HepG2 (cell line): Measurements from ENCODE around the gene INO80B. TPM values are rescaled to one million over a fixed set of nuclear protein-coding genes. Genes with fewer than 3 reads are reported as not detected.
A peak's percentile ranks its signal among the peaks of the same experiment; 100 is the strongest.

Source experiments
- AKAP8 ChIP-seq: sonication (generic); formaldehyde crosslinking; IDR thresholded peaks from 2 replicates; pipeline ENCODE4 v1.5.1; 2020; ENCODE audit warnings: mild to moderate bottlenecking, missing genetic modification reagents
- ARNT2 ChIP-seq: sonication (generic); formaldehyde crosslinking; IDR thresholded peaks from 2 replicates; pipeline ENCODE4 v1.8.0; 2022; ENCODE audit warnings: mild to moderate bottlenecking, low read depth, missing genetic modification reagents, moderate library complexity
- CBX5 ChIP-seq: sonication (generic); formaldehyde crosslinking; IDR thresholded peaks from 2 replicates; pipeline ENCODE4 v1.4.0; 2020; ENCODE audit warnings: missing genetic modification reagents, borderline replicate concordance
- CEBPG ChIP-seq: IDR thresholded peaks from 2 replicates; pipeline ENCODE4 v1.6.1; 2016
- CREB3 ChIP-seq: sonication (generic); formaldehyde crosslinking; IDR thresholded peaks from 2 replicates; pipeline ENCODE4 v1.5.0; 2020; ENCODE audit warnings: missing genetic modification reagents
- JUN ChIP-seq: sonication (generic); formaldehyde crosslinking; IDR thresholded peaks from 2 replicates; pipeline ENCODE4 v1.4.0; 2020; ENCODE audit warnings: mild to moderate bottlenecking, missing genetic modification reagents
- JUNB ChIP-seq: sonication (generic); formaldehyde crosslinking; IDR thresholded peaks from 2 replicates; pipeline ENCODE4 v1.8.0; 2022; ENCODE audit warnings: missing genetic modification reagents, mild to moderate bottlenecking, borderline replicate concordance
- MATR3 ChIP-seq: sonication (generic); formaldehyde crosslinking; IDR thresholded peaks from 2 replicates; pipeline ENCODE4 v1.4.0; 2020; ENCODE audit warnings: missing genetic modification reagents
- REXO4 ChIP-seq: sonication (generic); formaldehyde crosslinking; IDR thresholded peaks from 2 replicates; pipeline ENCODE4 v1.8.0; 2022; ENCODE audit warnings: missing genetic modification reagents, mild to moderate bottlenecking, borderline replicate concordance
- U2AF2 ChIP-seq: fragments of 200-400 bp; formaldehyde crosslinking; IDR thresholded peaks from 2 replicates; pipeline ENCODE4 v1.6.1; 2017; ENCODE audit warnings: low read depth, mild to moderate bottlenecking, low read length
- ZEB1 ChIP-seq: IDR thresholded peaks from 2 replicates; pipeline ENCODE4 v1.6.1; 2012; ENCODE audit warnings: mild to moderate bottlenecking, low read depth, inconsistent platforms; ENCODE audit not compliant: insufficient replicate concordance
- ZKSCAN1 ChIP-seq: fragments of 150-350 bp; IDR thresholded peaks from 2 replicates; pipeline ENCODE4 v1.6.1; 2014; ENCODE audit warnings: low read length
- ZNF124 ChIP-seq: sonication (generic); formaldehyde crosslinking; IDR thresholded peaks from 2 replicates; pipeline ENCODE4 v1.4.0; 2020; ENCODE audit warnings: missing genetic modification reagents
- ZNF207 ChIP-seq: fragments of 450-650 bp; IDR thresholded peaks from 2 replicates; pipeline ENCODE4 v1.6.1; 2016; ENCODE audit warnings: antibody characterized with exemption, borderline replicate concordance
- ZNF235 ChIP-seq: sonication (generic); formaldehyde crosslinking; IDR thresholded peaks from 2 replicates; pipeline ENCODE4 v1.8.1; 2023; ENCODE audit warnings: mild to moderate bottlenecking, missing genetic modification reagents, borderline replicate concordance
- ZNF253 ChIP-seq: sonication (generic); formaldehyde crosslinking; IDR thresholded peaks from 2 replicates; pipeline ENCODE4 v1.8.0; 2022; ENCODE audit warnings: mild to moderate bottlenecking, missing genetic modification reagents, borderline replicate concordance
- ZNF468 ChIP-seq: sonication (generic); formaldehyde crosslinking; IDR thresholded peaks from 2 replicates; pipeline ENCODE4 v1.8.0; 2022; ENCODE audit warnings: mild to moderate bottlenecking, moderate library complexity, missing genetic modification reagents
- ZNF512 ChIP-seq: sonication (generic); formaldehyde crosslinking; IDR thresholded peaks from 2 replicates; pipeline ENCODE4 v1.4.0; 2020; ENCODE audit warnings: mild to moderate bottlenecking, missing genetic modification reagents
- ZNF598 ChIP-seq: sonication (generic); formaldehyde crosslinking; IDR thresholded peaks from 2 replicates; pipeline ENCODE4 v1.5.1; 2020; ENCODE audit warnings: mild to moderate bottlenecking, missing genetic modification reagents, borderline replicate concordance
- polyA plus RNA-seq, 8 experiments: library from polyadenylated mRNA; depleted of rRNA in 3 of 8; stranded (reverse) in 7 of 8; unstranded in 1 of 8; fragments of >200 nt; fragmentation: Illumina TruSeq in 4 of 8; extraction: Trizol in 4 of 8; gene quantifications; 2 replicates each; pipeline versions ENCODE4 v1.2.1 to v1.2.3, GENCODE V29; 2011 to 2016; ENCODE audit warnings: low read depth in 4 of 8, missing spikeins in 1 of 8, mixed read lengths in 1 of 8; ENCODE audit not compliant: insufficient read depth in 1 of 8
- total RNA-seq, 5 experiments: library from RNA; depleted of rRNA; stranded (reverse); fragments of >200 nt; fragmentation: Illumina TruSeq; extraction: Trizol; gene quantifications; 2 replicates each; pipeline ENCODE4 v1.2.3, GENCODE V29; 2016; ENCODE audit warnings: low read depth in 1 of 5
- TF ChIP-seq, protein P1 (sequence below): sonication (generic); formaldehyde crosslinking; IDR thresholded peaks from 2 replicates; pipeline ENCODE4 v1.5.1; 2020; ENCODE audit warnings: missing genetic modification reagents, mild to moderate bottlenecking, borderline replicate concordance
- TF ChIP-seq, protein P2 (sequence below): sonication (generic); formaldehyde crosslinking; conservative IDR thresholded peaks from 2 replicates; pipeline ENCODE4 v1.4.0; 2020; ENCODE audit warnings: mild to moderate bottlenecking, missing genetic modification reagents, moderate library complexity

Gene INO80B
- total and polyA plus RNA-seq, 2 of the 13 experiments (the other 11 are each of a cell fraction or from before 2014, with no cell fraction given), result 6.2 to 14.5 TPM

DNA sequence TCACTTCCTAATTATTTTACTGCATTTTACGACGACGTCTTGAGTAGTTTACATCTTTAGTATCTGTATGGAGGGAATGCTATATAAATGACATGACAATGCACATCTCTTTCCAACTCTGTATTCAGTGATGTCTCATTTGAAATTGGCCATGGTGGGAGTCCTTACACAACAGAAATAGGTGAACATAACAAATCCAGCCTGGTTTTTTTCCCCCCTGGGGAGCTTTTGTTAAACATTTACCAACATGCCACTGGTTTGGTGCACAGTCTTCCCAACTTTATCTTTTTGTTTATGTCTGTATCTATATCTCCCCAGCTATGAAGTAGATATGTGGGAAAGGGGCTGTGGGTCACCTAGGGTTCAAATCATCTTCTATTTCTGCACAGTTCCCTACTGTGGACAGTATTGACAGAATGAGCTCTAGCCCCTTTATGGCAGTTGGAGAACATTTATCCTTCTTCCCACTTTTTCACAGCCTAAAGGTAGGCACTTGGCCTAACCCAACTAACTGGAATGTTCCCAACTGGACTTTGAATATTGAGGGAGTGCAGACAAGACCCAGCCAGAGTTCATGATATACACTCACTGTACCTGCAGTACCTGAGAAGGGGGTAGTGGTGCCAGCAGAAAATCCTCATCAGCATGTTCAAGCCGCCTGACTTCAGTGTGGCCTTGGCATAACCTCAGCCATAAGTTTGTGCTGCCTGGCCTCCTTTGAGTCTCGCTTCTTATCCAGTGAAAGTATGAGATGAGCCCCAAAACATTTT is 7.5 kb upstream of the INO80B start (continued):
- TF ChIP-seq, protein P1, sequence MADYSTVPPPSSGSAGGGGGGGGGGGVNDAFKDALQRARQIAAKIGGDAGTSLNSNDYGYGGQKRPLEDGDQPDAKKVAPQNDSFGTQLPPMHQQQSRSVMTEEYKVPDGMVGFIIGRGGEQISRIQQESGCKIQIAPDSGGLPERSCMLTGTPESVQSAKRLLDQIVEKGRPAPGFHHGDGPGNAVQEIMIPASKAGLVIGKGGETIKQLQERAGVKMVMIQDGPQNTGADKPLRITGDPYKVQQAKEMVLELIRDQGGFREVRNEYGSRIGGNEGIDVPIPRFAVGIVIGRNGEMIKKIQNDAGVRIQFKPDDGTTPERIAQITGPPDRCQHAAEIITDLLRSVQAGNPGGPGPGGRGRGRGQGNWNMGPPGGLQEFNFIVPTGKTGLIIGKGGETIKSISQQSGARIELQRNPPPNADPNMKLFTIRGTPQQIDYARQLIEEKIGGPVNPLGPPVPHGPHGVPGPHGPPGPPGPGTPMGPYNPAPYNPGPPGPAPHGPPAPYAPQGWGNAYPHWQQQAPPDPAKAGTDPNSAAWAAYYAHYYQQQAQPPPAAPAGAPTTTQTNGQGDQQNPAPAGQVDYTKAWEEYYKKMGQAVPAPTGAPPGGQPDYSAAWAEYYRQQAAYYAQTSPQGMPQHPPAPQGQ (CRISPR knock-in tag), result no peak
- no peak for TF ChIP-seq CREB3 (CRISPR knock-in tag)
- TF ChIP-seq ZNF468 (CRISPR knock-in tag), result no peak
- TF ChIP-seq ZEB1, result peak; percentile 93
- TF ChIP-seq MATR3, result no peak
- no peak for TF ChIP-seq U2AF2
- no peak for TF ChIP-seq CBX5
- TF ChIP-seq ZNF124 (CRISPR knock-in tag), result peak; percentile 46; the same call in 1 of the 2 replicates
- peak; percentile 24; the same call in 1 of the 2 replicates for TF ChIP-seq CEBPG (CRISPR knock-in tag)
- TF ChIP-seq, protein P2, sequence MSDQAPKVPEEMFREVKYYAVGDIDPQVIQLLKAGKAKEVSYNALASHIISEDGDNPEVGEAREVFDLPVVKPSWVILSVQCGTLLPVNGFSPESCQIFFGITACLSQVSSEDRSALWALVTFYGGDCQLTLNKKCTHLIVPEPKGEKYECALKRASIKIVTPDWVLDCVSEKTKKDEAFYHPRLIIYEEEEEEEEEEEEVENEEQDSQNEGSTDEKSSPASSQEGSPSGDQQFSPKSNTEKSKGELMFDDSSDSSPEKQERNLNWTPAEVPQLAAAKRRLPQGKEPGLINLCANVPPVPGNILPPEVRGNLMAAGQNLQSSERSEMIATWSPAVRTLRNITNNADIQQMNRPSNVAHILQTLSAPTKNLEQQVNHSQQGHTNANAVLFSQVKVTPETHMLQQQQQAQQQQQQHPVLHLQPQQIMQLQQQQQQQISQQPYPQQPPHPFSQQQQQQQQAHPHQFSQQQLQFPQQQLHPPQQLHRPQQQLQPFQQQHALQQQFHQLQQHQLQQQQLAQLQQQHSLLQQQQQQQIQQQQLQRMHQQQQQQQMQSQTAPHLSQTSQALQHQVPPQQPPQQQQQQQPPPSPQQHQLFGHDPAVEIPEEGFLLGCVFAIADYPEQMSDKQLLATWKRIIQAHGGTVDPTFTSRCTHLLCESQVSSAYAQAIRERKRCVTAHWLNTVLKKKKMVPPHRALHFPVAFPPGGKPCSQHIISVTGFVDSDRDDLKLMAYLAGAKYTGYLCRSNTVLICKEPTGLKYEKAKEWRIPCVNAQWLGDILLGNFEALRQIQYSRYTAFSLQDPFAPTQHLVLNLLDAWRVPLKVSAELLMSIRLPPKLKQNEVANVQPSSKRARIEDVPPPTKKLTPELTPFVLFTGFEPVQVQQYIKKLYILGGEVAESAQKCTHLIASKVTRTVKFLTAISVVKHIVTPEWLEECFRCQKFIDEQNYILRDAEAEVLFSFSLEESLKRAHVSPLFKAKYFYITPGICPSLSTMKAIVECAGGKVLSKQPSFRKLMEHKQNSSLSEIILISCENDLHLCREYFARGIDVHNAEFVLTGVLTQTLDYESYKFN (CRISPR knock-in tag), result peak; percentile 96
- no peak for TF ChIP-seq ZNF598 (CRISPR knock-in tag)
- TF ChIP-seq JUNB (CRISPR knock-in tag), result no peak
- no peak for TF ChIP-seq ZNF253 (CRISPR knock-in tag)
- TF ChIP-seq ZNF512, result no peak
- TF ChIP-seq ARNT2 (CRISPR knock-in tag), result no peak
- TF ChIP-seq ZNF207, result no peak
- TF ChIP-seq ZNF235 (CRISPR knock-in tag), result no peak
- TF ChIP-seq JUN (CRISPR knock-in tag), result no peak
- no peak for TF ChIP-seq ZKSCAN1
- TF ChIP-seq AKAP8 (CRISPR knock-in tag), result no peak
- no peak for TF ChIP-seq REXO4 (CRISPR knock-in tag)
